K562 (cell line): ENCODE results near the gene RASSF7. TPM values are rescaled to one million over a fixed set of nuclear protein-coding genes. Genes with fewer than 3 reads are reported as not detected.
A peak's percentile ranks its signal among the peaks of the same experiment; 100 is the strongest.
"Not testable (repeated sequence)": the region's sequence is repeated elsewhere in the genome, so short reads cannot be mapped to it uniquely, and the experiment has no call there.

Source experiments
- ATAC-seq: fragments of 200-7000 bp; cut with Tn5 transposase; 3 replicates; pipeline ENCODE4 v1.9.1; 2020; ENCODE audit warnings: moderate library complexity
- BruUV-seq: library from RNA; stranded (reverse); fragments of 400-500 nt; replicated peaks from 2 replicates; lab custom pipeline; 2021; lab: Mats Ljungman, UMichigan
- CTCF ChIA-PET: fragments of 300-600 bp; formaldehyde crosslinking; extraction: SDS; loops from one replicate; lab custom pipeline; 2021; ENCODE audit warnings: low intra/inter-chr PET ratio; lab: Yijun Ruan, JAX
- POLR2A ChIA-PET: fragments of 300-600, 350-650 bp; sonication (Branson Sonifier 250); formaldehyde crosslinking; extraction: SDS; loops from one replicate; lab custom pipeline; 2021; ENCODE audit warnings: antibody characterized with exemption, inconsistent platforms; lab: Yijun Ruan, JAX
- DNase-seq, 4 experiments: peaks; one replicate each; pipeline versions ENCODE4 v3.0.0 to v3.0.0-alpha.2; 2011 to 2018; ENCODE audit warnings: low spot score in 3 of 4, mixed read lengths in 3 of 4; ENCODE audit errors: extremely low read depth in 1 of 4
- FAIRE-seq: peaks from 2 replicates; lab custom pipeline; 2011; peaks lifted over from hg19 to GRCh38; lab: Jason Lieb, UNC
- H2AFZ ChIP-seq: 2 replicates; pipeline ENCODE4 v1.6.0; 2011; ENCODE audit warnings: low read depth, low read length, control low read depth, inconsistent platforms
- H3K27ac ChIP-seq: fragments of 200-600 bp; 3 replicates; pipeline ENCODE4 v1.8.0; 2011; ENCODE audit warnings: low read depth, mild to moderate bottlenecking, control low read depth, inconsistent platforms, low read length, moderate library complexity, mixed read lengths; ENCODE audit errors: extremely low read depth
- H3K27me3 ChIP-seq, 2 experiments: fragments of 300-600 bp in 1 of 2; 2 replicates in 1 of 2; 3 replicates in 1 of 2; pipeline versions ENCODE4 v1.6.0 to v1.8.0; 2011; ENCODE audit warnings: inconsistent platforms in 2 of 2, low read length in 2 of 2, mild to moderate bottlenecking in 1 of 2, mixed read lengths in 1 of 2, moderate library complexity in 1 of 2; ENCODE audit not compliant: control insufficient read depth in 2 of 2, insufficient read depth in 2 of 2
- H3K36me3 ChIP-seq: fragments of 300-600 bp; 3 replicates; pipeline ENCODE4 v1.8.0; 2011; ENCODE audit warnings: mild to moderate bottlenecking, low read length, inconsistent platforms; ENCODE audit not compliant: control insufficient read depth, insufficient read depth
- H3K4me1 ChIP-seq, 2 experiments: fragments of 200-600 bp in 1 of 2; replicated peaks in 1 of 2; 2 replicates in 1 of 2; 3 replicates in 1 of 2; pipeline versions ENCODE4 v1.5.1 to v1.8.0; 2011; ENCODE audit warnings: inconsistent platforms in 2 of 2, low read length in 2 of 2, mild to moderate bottlenecking in 1 of 2, mixed read lengths in 1 of 2, moderate library complexity in 1 of 2; ENCODE audit not compliant: control insufficient read depth in 2 of 2, insufficient read depth in 2 of 2
- H3K4me2 ChIP-seq: 2 replicates; pipeline ENCODE4 v1.6.1; 2011; ENCODE audit warnings: low read length, control low read depth, inconsistent platforms, mixed read lengths; ENCODE audit not compliant: insufficient read depth
- H3K4me3 ChIP-seq: fragments of 200-600 bp; sonication (generic), shearing (Covaris generic); 2 replicates; pipeline ENCODE4 v1.5.1; 2016; ENCODE audit warnings: control low read depth, inconsistent platforms
- H3K79me2 ChIP-seq: fragments of 200-600 bp; 3 replicates; pipeline ENCODE4 v1.8.0; 2011; ENCODE audit warnings: low read length, inconsistent platforms; ENCODE audit not compliant: control insufficient read depth, insufficient read depth
- H3K9ac ChIP-seq, 2 experiments: 2 replicates each; pipeline versions ENCODE4 v1.6.0 to v1.6.1; 2011; ENCODE audit warnings: low read depth in 2 of 2, low read length in 2 of 2, control low read depth in 1 of 2, inconsistent platforms in 1 of 2, mild to moderate bottlenecking in 1 of 2, mixed read lengths in 1 of 2; ENCODE audit not compliant: insufficient read depth in 1 of 2
- H3K9me1 ChIP-seq: one replicate; pipeline ENCODE4 v1.6.0; 2011; ENCODE audit warnings: inconsistent platforms, mild to moderate bottlenecking, low read length, moderate library complexity; ENCODE audit not compliant: control insufficient read depth, insufficient read depth
- H3K9me3 ChIP-seq: replicated peaks from 2 replicates; pipeline ENCODE4 v1.5.1; 2011; ENCODE audit warnings: low read depth, low read length, inconsistent platforms; ENCODE audit not compliant: control insufficient read depth, insufficient read depth
- H4K20me1 ChIP-seq: replicated peaks from 2 replicates; pipeline ENCODE4 v1.6.1; 2011; ENCODE audit warnings: low read length, inconsistent platforms, mixed read lengths; ENCODE audit not compliant: control insufficient read depth, insufficient read depth
- BHLHE40 ChIP-seq: IDR thresholded peaks from 2 replicates; pipeline ENCODE4 v1.6.1; 2011; ENCODE audit warnings: low read length, improper control_type of control experiment
- CBFA2T2 ChIP-seq: fragments of 450-650 bp; conservative IDR thresholded peaks from 2 replicates; pipeline ENCODE4 v1.6.1; 2017; ENCODE audit warnings: mild to moderate bottlenecking
- DPF2 ChIP-seq: fragments of 450-650 bp; IDR thresholded peaks from 2 replicates; pipeline ENCODE4 v1.6.1; 2016
- FOXK2 ChIP-seq, 2 experiments: fragments of 450-650 bp; IDR thresholded peaks in 1 of 2; conservative IDR thresholded peaks in 1 of 2; 2 replicates each; pipeline ENCODE4 v1.6.1; 2016; ENCODE audit warnings: low read depth in 2 of 2, mild to moderate bottlenecking in 1 of 2
- HDAC2 ChIP-seq: fragments of 450-650 bp; IDR thresholded peaks from 2 replicates; pipeline ENCODE4 v1.6.1; 2016; ENCODE audit warnings: mild to moderate bottlenecking
- L3MBTL2 ChIP-seq: fragments of 450-650 bp; IDR thresholded peaks from 2 replicates; pipeline ENCODE4 v1.6.1; 2016; ENCODE audit warnings: mild to moderate bottlenecking, moderate library complexity
- LEF1 ChIP-seq: fragments of 450-650 bp; IDR thresholded peaks from 2 replicates; pipeline ENCODE4 v1.6.1; 2016; ENCODE audit warnings: mild to moderate bottlenecking
- MAFG ChIP-seq: fragments of 450-650 bp; conservative IDR thresholded peaks from 2 replicates; pipeline ENCODE4 v1.6.1; 2016; ENCODE audit warnings: missing genetic modification characterization, missing compliant biosample characterization
- MAFK ChIP-seq: IDR thresholded peaks from 2 replicates; pipeline ENCODE4 v1.6.1; 2011; ENCODE audit warnings: low read length, improper control_type of control experiment
- ZEB2 ChIP-seq: fragments of 450-650 bp; IDR thresholded peaks from 2 replicates; pipeline ENCODE4 v1.6.1; 2016
- ZFX ChIP-seq: sonication (generic); formaldehyde crosslinking; IDR thresholded peaks from 2 replicates; pipeline ENCODE4 v1.8.0; 2022; ENCODE audit warnings: mild to moderate bottlenecking, missing genetic modification reagents, moderate library complexity
- WGBS: fragments of 100-300 bp; shearing (Covaris generic); methylation state at CpG from one replicate; pipeline ENCODE4 v1.1.6; 2016; ENCODE audit warnings: low coverage, mixed read lengths; ENCODE audit not compliant: insufficient coverage; ENCODE audit errors: missing lambda C conversion rate; 5-methylcytosine and 5-hydroxymethylcytosine counted together
- in situ Hi-C: fragments of 300-500 bp; cut with MboI; formaldehyde crosslinking; loops from 4 replicates; pipeline ENCODE4 v1.15.0; 2018; ENCODE audit warnings: inconsistent platforms, mixed read lengths
- intact Hi-C: fragments of 100-400 bp; cut with micrococcal nuclease; formaldehyde crosslinking; loops from 2 replicates; pipeline ENCODE4 v1.14.2; 2022
- polyA plus RNA-seq, 8 experiments: library from polyadenylated mRNA; depleted of rRNA in 4 of 8; stranded (reverse) in 5 of 8; unstranded in 3 of 8; fragments of >200 nt; fragmentation: Nextera tagmentation in 2 of 8; fragmentation: Illumina TruSeq in 1 of 8; extraction: Ambion mirVana in 2 of 8; extraction: Trizol in 1 of 8; gene quantifications; 2 replicates each; pipeline versions ENCODE4 v1.2.1 to v1.2.3, GENCODE V29; 2011 to 2014; ENCODE audit warnings: inconsistent platforms in 1 of 8, missing spikeins in 1 of 8
- total RNA-seq, 7 experiments: library from RNA; depleted of rRNA in 6 of 7; stranded (reverse); fragments of >200 nt in 6 of 7; fragmentation: Illumina TruSeq in 2 of 7; extraction: Trizol in 2 of 7; gene quantifications; 2 replicates each; pipeline versions ENCODE4 v1.2.1 to v1.2.3, GENCODE V29; 2011 to 2021; ENCODE audit warnings: low replicate concordance in 1 of 7
- TF ChIP-seq, protein P1 (sequence below): sonication (generic); formaldehyde crosslinking; IDR thresholded peaks from 2 replicates; pipeline ENCODE4 v1.5.0; 2020; ENCODE audit warnings: missing genetic modification reagents
- TF ChIP-seq, protein P2 (sequence below): sonication (generic); formaldehyde crosslinking; IDR thresholded peaks from 2 replicates; pipeline ENCODE4 v1.9.0; 2022; ENCODE audit warnings: mild to moderate bottlenecking, missing genetic modification reagents
- TF ChIP-seq, protein P3 (sequence below), 2 experiments: fragments of 450-650 bp; conservative IDR thresholded peaks; 2 replicates each; pipeline ENCODE4 v1.6.1; 2017; ENCODE audit warnings: mild to moderate bottlenecking in 2 of 2, moderate library complexity in 2 of 2
- TF ChIP-seq, protein P4 (sequence below), 2 experiments: IDR thresholded peaks; 2 replicates each; pipeline ENCODE4 v1.6.1; 2011; ENCODE audit warnings: borderline replicate concordance in 1 of 2, control low read depth in 1 of 2, low read depth in 1 of 2, low read length in 1 of 2, mild to moderate bottlenecking in 1 of 2, mixed read lengths in 1 of 2, moderate library complexity in 1 of 2; ENCODE audit not compliant: insufficient read depth in 1 of 2, insufficient read length in 1 of 2, poor library complexity in 1 of 2, severe bottlenecking in 1 of 2; ENCODE audit errors: extremely low read depth in 1 of 2
- TF ChIP-seq, protein P5 (sequence below): fragments of 450-650 bp; formaldehyde crosslinking; IDR thresholded peaks from 2 replicates; pipeline ENCODE4 v1.4.0; 2020; ENCODE audit warnings: mild to moderate bottlenecking, mixed read lengths

RASSF7 gene
- total and polyA plus RNA-seq, 9 of the 15 experiments (the other 6 are each of a cell fraction or from before 2014, with no cell fraction given), result 0.41 to 45.2 (median 18.6) TPM

DNA sequence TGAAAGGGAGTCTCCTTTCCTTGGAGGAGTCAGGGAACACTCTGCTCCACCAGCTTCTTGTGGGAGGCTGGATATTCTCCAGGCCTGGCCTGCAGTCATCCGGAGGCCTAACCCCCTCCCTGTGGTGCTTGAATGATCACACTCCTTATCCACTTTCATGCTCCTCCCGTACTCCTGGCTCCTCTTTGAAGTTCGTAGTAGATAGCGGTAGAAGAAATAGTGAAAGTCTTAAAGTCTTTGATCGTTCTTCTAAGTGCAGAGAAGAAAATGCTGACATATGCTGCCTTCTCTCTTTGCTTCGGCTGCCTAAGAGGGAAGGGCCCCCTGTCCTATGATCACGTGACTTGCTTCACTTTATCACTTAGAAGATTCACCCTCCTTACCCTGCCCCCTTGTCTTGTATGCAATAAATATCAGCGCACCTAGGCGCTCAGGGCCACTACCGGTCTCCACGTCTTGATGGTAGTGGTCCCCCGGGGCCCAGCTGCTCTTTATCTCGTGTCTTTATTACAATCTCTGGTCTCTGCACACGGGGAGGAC lies 13.3 kb downstream of the RASSF7 start:
- H4K20me1 ChIP-seq, result peaks cover 23% of the 10 kb centered on the region
- CTCF ChIA-PET, H3K9me1 ChIP-seq, ATAC-seq, BruUV-seq, POLR2A ChIA-PET, in situ Hi-C loops, H3K9me3 ChIP-seq, H3K27me3 ChIP-seq, intact Hi-C loops: not testable (repeated sequence)
- DNase-seq, result peak in 1 of 4 experiments; percentile 68
- H3K9ac ChIP-seq, result peak overlapping the region in 1 of 2 experiments; percentile 75; a peak in 1 of 4 replicates
- H2AFZ ChIP-seq, result 0 out of 2 replicates have a peak overlapping the region, but pooled peaks have one; percentile 68
- H3K4me1 ChIP-seq, result peaks cover 41 to 68% of the 10 kb centered on the region in 2 experiments
- peak overlapping the region; percentile 52; the same call in 1 of the 3 replicates for H3K27ac ChIP-seq
- H3K79me2 ChIP-seq, result peaks cover 48% of the 10 kb centered on the region
- peak overlapping the region; percentile 66 for H3K4me3 ChIP-seq
- 7% methylated on average over 12 of the region's 14 CpGs for WGBS
- peaks cover 19% of the 10 kb centered on the region; the same call in 2 of the 3 replicates for H3K36me3 ChIP-seq
- peak; percentile 70 for FAIRE-seq
- H3K4me2 ChIP-seq, result peak overlapping the region; percentile 94
- TF ChIP-seq ZEB2 (peak; percentile 45; the same call in 1 of the 2 replicates), FOXK2 (conservative IDR thresholded peaks at IDR 0.05 in 1 of 2, IDR thresholded peaks at IDR 0.05 in 1 of 2; ENCODE audit: low read depth in 2 of 2) (peak in 1 of 2 experiments; percentile 54; a peak in 1 of 4 replicates), HDAC2 (0 out of 2 replicates have a peak, but pooled peaks have one; percentile 15), L3MBTL2 (peak; percentile 65), MAFK (peak; percentile 61), BHLHE40 (peak; percentile 79), LEF1 (peak; percentile 57; the same call in 1 of the 2 replicates), CBFA2T2 (peak; percentile 90), MAFG (tag) (peak; percentile 62), DPF2 (0 out of 2 replicates have a peak, but pooled peaks have one; percentile 29), ZFX (CRISPR knock-in tag) (peak; percentile 47)
- TF ChIP-seq, protein P1, sequence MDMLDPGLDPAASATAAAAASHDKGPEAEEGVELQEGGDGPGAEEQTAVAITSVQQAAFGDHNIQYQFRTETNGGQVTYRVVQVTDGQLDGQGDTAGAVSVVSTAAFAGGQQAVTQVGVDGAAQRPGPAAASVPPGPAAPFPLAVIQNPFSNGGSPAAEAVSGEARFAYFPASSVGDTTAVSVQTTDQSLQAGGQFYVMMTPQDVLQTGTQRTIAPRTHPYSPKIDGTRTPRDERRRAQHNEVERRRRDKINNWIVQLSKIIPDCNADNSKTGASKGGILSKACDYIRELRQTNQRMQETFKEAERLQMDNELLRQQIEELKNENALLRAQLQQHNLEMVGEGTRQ (CRISPR knock-in tag), result peak; percentile 82
- TF ChIP-seq, protein P2, sequence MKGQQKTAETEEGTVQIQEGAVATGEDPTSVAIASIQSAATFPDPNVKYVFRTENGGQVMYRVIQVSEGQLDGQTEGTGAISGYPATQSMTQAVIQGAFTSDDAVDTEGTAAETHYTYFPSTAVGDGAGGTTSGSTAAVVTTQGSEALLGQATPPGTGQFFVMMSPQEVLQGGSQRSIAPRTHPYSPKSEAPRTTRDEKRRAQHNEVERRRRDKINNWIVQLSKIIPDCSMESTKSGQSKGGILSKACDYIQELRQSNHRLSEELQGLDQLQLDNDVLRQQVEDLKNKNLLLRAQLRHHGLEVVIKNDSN, result peak; percentile 84
- TF ChIP-seq, protein P3, sequence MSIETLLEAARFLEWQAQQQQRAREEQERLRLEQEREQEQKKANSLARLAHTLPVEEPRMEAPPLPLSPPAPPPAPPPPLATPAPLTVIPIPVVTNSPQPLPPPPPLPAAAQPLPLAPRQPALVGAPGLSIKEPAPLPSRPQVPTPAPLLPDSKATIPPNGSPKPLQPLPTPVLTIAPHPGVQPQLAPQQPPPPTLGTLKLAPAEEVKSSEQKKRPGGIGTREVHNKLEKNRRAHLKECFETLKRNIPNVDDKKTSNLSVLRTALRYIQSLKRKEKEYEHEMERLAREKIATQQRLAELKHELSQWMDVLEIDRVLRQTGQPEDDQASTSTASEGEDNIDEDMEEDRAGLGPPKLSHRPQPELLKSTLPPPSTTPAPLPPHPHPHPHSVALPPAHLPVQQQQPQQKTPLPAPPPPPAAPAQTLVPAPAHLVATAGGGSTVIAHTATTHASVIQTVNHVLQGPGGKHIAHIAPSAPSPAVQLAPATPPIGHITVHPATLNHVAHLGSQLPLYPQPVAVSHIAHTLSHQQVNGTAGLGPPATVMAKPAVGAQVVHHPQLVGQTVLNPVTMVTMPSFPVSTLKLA (conservative IDR thresholded peaks at IDR 0.05), result peak in 1 of 2 experiments; percentile 32; a peak in 1 of 4 replicates
- TF ChIP-seq, protein P4, sequence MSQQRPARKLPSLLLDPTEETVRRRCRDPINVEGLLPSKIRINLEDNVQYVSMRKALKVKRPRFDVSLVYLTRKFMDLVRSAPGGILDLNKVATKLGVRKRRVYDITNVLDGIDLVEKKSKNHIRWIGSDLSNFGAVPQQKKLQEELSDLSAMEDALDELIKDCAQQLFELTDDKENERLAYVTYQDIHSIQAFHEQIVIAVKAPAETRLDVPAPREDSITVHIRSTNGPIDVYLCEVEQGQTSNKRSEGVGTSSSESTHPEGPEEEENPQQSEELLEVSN (IDR thresholded peaks at IDR 0.05; ENCODE audit: borderline replicate concordance in 1 of 2, extremely low read depth in 1 of 2, insufficient read depth in 1 of 2, insufficient read length in 1 of 2, low read depth in 1 of 2, low read length in 1 of 2, poor library complexity in 1 of 2, severe bottlenecking in 1 of 2), result peak in 1 of 2 experiments; percentile 35
- TF ChIP-seq, protein P5, sequence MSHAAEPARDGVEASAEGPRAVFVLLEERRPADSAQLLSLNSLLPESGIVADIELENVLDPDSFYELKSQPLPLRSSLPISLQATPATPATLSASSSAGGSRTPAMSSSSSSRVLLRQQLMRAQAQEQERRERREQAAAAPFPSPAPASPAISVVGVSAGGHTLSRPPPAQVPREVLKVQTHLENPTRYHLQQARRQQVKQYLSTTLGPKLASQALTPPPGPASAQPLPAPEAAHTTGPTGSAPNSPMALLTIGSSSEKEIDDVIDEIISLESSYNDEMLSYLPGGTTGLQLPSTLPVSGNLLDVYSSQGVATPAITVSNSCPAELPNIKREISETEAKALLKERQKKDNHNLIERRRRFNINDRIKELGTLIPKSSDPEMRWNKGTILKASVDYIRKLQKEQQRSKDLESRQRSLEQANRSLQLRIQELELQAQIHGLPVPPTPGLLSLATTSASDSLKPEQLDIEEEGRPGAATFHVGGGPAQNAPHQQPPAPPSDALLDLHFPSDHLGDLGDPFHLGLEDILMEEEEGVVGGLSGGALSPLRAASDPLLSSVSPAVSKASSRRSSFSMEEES (CRISPR knock-in tag), result peak; percentile 99
